HEK293 (cell line): ENCODE results near the gene CD2AP.
A peak's percentile ranks its signal among the peaks of the same experiment; 100 is the strongest.

Experiments used
- HIC1 ChIP-seq: fragments of 450-650 bp; formaldehyde crosslinking; IDR thresholded peaks from 2 replicates; pipeline ENCODE4 v1.5.1; 2016; ENCODE audit warnings: missing biosample characterization, missing genetic modification characterization
- KLF1 ChIP-seq: fragments of 450-650 bp; formaldehyde crosslinking; IDR thresholded peaks from 2 replicates; pipeline ENCODE4 v1.5.1; 2016; ENCODE audit warnings: missing biosample characterization, missing genetic modification characterization
- KLF8 ChIP-seq: fragments of 450-650 bp; formaldehyde crosslinking; IDR thresholded peaks from 2 replicates; pipeline ENCODE4 v1.5.1; 2016; ENCODE audit warnings: missing biosample characterization, missing genetic modification characterization
- MZF1 ChIP-seq: fragments of 450-650 bp; formaldehyde crosslinking; IDR thresholded peaks from 2 replicates; pipeline ENCODE4 v1.5.1; 2017; ENCODE audit warnings: missing biosample characterization, missing genetic modification characterization, borderline replicate concordance
- OVOL3 ChIP-seq: fragments of 450-650 bp; formaldehyde crosslinking; IDR thresholded peaks from 2 replicates; pipeline ENCODE4 v1.5.1; 2016; ENCODE audit warnings: missing biosample characterization, missing genetic modification characterization
- PBX3 ChIP-seq: sonication (generic); formaldehyde crosslinking; IDR thresholded peaks from 2 replicates; pipeline ENCODE4 v1.8.1; 2022; ENCODE audit warnings: mild to moderate bottlenecking, moderate library complexity, missing genetic modification reagents
- PRDM6 ChIP-seq: fragments of 450-650 bp; formaldehyde crosslinking; IDR thresholded peaks from 2 replicates; pipeline ENCODE4 v1.5.1; 2017; ENCODE audit warnings: missing biosample characterization, missing genetic modification characterization
- SALL2 ChIP-seq: fragments of 450-650 bp; formaldehyde crosslinking; IDR thresholded peaks from 2 replicates; pipeline ENCODE4 v1.5.0; 2017; ENCODE audit warnings: missing biosample characterization, mild to moderate bottlenecking, missing genetic modification characterization, borderline replicate concordance
- WT1 ChIP-seq: fragments of 450-650 bp; formaldehyde crosslinking; IDR thresholded peaks from 2 replicates; pipeline ENCODE4 v1.5.1; 2016; ENCODE audit warnings: missing biosample characterization, missing genetic modification characterization
- ZBTB10 ChIP-seq: fragments of 450-650 bp; formaldehyde crosslinking; IDR thresholded peaks from 2 replicates; pipeline ENCODE4 v1.5.1; 2016; ENCODE audit warnings: missing biosample characterization, missing genetic modification characterization
- ZBTB17 ChIP-seq: fragments of 450-650 bp; formaldehyde crosslinking; IDR thresholded peaks from 2 replicates; pipeline ENCODE4 v1.5.1; 2016; ENCODE audit warnings: missing biosample characterization, missing genetic modification characterization
- ZBTB21 ChIP-seq: fragments of 450-650 bp; formaldehyde crosslinking; IDR thresholded peaks from 2 replicates; pipeline ENCODE4 v1.5.1; 2017; ENCODE audit warnings: missing biosample characterization, missing genetic modification characterization
- ZBTB26 ChIP-seq: fragments of 450-650 bp; formaldehyde crosslinking; optimal IDR thresholded peaks from 2 replicates; pipeline ENCODE3; 2016; ENCODE audit warnings: missing biosample characterization, mild to moderate bottlenecking, missing genetic modification characterization
- ZFP37 ChIP-seq: fragments of 450-650 bp; formaldehyde crosslinking; IDR thresholded peaks from 2 replicates; pipeline ENCODE4 v1.5.1; 2016; ENCODE audit warnings: missing biosample characterization, missing genetic modification characterization
- ZNF133 ChIP-seq: fragments of 450-650 bp; formaldehyde crosslinking; IDR thresholded peaks from 2 replicates; pipeline ENCODE4 v1.5.1; 2016; ENCODE audit warnings: missing biosample characterization, missing genetic modification characterization
- ZNF146 ChIP-seq: fragments of 450-650 bp; formaldehyde crosslinking; IDR thresholded peaks from 2 replicates; pipeline ENCODE4 v1.5.1; 2016; ENCODE audit warnings: missing biosample characterization, missing genetic modification characterization
- ZNF157 ChIP-seq: fragments of 450-650 bp; formaldehyde crosslinking; IDR thresholded peaks from 2 replicates; pipeline ENCODE4 v1.5.1; 2016; ENCODE audit warnings: missing biosample characterization, missing genetic modification characterization
- ZNF23 ChIP-seq: fragments of 450-650 bp; formaldehyde crosslinking; IDR thresholded peaks from 2 replicates; pipeline ENCODE4 v1.5.1; 2016; ENCODE audit warnings: missing biosample characterization, missing genetic modification characterization, borderline replicate concordance
- ZNF362 ChIP-seq: fragments of 450-650 bp; formaldehyde crosslinking; IDR thresholded peaks from 2 replicates; pipeline ENCODE4 v1.5.1; 2016; ENCODE audit warnings: missing biosample characterization, missing genetic modification characterization
- ZNF398 ChIP-seq: fragments of 450-650 bp; formaldehyde crosslinking; IDR thresholded peaks from 2 replicates; pipeline ENCODE4 v1.5.1; 2017; ENCODE audit warnings: missing biosample characterization, missing genetic modification characterization
- ZNF404 ChIP-seq: fragments of 450-650 bp; formaldehyde crosslinking; IDR thresholded peaks from 2 replicates; pipeline ENCODE4 v1.5.1; 2017; ENCODE audit warnings: missing biosample characterization, missing genetic modification characterization
- ZNF473 ChIP-seq: fragments of 450-650 bp; formaldehyde crosslinking; IDR thresholded peaks from 2 replicates; pipeline ENCODE4 v1.5.1; 2017; ENCODE audit warnings: missing biosample characterization, missing genetic modification characterization
- ZNF514 ChIP-seq: fragments of 450-650 bp; formaldehyde crosslinking; IDR thresholded peaks from 2 replicates; pipeline ENCODE4 v1.5.1; 2016; ENCODE audit warnings: missing biosample characterization, missing genetic modification characterization
- ZNF548 ChIP-seq: fragments of 450-650 bp; formaldehyde crosslinking; IDR thresholded peaks from 2 replicates; pipeline ENCODE4 v1.5.1; 2016; ENCODE audit warnings: missing biosample characterization, missing genetic modification characterization
- ZNF549 ChIP-seq: fragments of 450-650 bp; IDR thresholded peaks from 2 replicates; pipeline ENCODE4 v1.5.1; 2018; ENCODE audit warnings: missing biosample characterization, missing genetic modification characterization, mild to moderate bottlenecking, inconsistent platforms, moderate library complexity
- ZNF585B ChIP-seq: fragments of 450-650 bp; formaldehyde crosslinking; IDR thresholded peaks from 2 replicates; pipeline ENCODE4 v1.5.1; 2016; ENCODE audit warnings: missing biosample characterization, missing genetic modification characterization
- ZNF621 ChIP-seq: fragments of 450-650 bp; formaldehyde crosslinking; IDR thresholded peaks from 2 replicates; pipeline ENCODE4 v1.5.1; 2017; ENCODE audit warnings: missing biosample characterization, missing genetic modification characterization
- ZNF707 ChIP-seq: fragments of 450-650 bp; formaldehyde crosslinking; IDR thresholded peaks from 2 replicates; pipeline ENCODE4 v1.5.1; 2016; ENCODE audit warnings: missing biosample characterization, missing genetic modification characterization

Gene CD2AP

GRCh38 chr6:47534063-47534462, 56.5 kb downstream of the CD2AP start (continued):
- no peak for TF ChIP-seq ZBTB10 (tag by site-specific recombination)
- no peak for TF ChIP-seq ZNF146 (tag by site-specific recombination)
- TF ChIP-seq ZBTB17 (tag by site-specific recombination) = peak; percentile 38; the same call in 1 of the 2 replicates
- TF ChIP-seq ZNF707 (tag by site-specific recombination) = no peak
- TF ChIP-seq ZNF585B (tag by site-specific recombination) = no peak
- TF ChIP-seq ZNF157 (tag by site-specific recombination) = no peak
- TF ChIP-seq HIC1 = no peak
- no peak for TF ChIP-seq ZBTB26 (tag by site-specific recombination)
- TF ChIP-seq ZNF514 (tag by site-specific recombination) = no peak
- TF ChIP-seq ZNF473 (tag by site-specific recombination) = no peak
- peak; percentile 87 for TF ChIP-seq OVOL3
- TF ChIP-seq PRDM6 = peak; percentile 93
- peak; percentile 72; the same call in 1 of the 2 replicates for TF ChIP-seq MZF1 (tag by site-specific recombination)
- TF ChIP-seq KLF8 (tag by site-specific recombination) = peak; percentile 77
- no peak for TF ChIP-seq ZNF549 (tag by site-specific recombination)
- no peak for TF ChIP-seq ZNF621
- TF ChIP-seq PBX3 (CRISPR knock-in tag) = no peak
- TF ChIP-seq ZBTB21 (tag by site-specific recombination) = no peak
- 0 out of 2 replicates have a peak, but pooled peaks have one; percentile 15 for TF ChIP-seq WT1 (tag by site-specific recombination)
- no peak for TF ChIP-seq ZNF133 (tag by site-specific recombination)
- TF ChIP-seq ZNF548 (tag by site-specific recombination) = no peak
- TF ChIP-seq KLF1 = no peak
- TF ChIP-seq ZNF23 (tag by site-specific recombination) = no peak
- no peak for TF ChIP-seq SALL2 (tag by site-specific recombination)
- TF ChIP-seq ZNF404 (tag by site-specific recombination) = no peak
- TF ChIP-seq ZNF362 (tag by site-specific recombination) = peak; percentile 97
- no peak for TF ChIP-seq ZFP37 (tag by site-specific recombination)
- no peak for TF ChIP-seq ZNF398
